BLaER1 treated with 17β-estradiol and CSF1 and Interleukin-3, amounts not matched to agents 10 nM and 100 nM (cell line): ENCODE data around the gene VPS16.
A peak's percentile ranks its signal among the peaks of the same experiment; 100 is the strongest.

Experiments
- H3K27ac ChIP-seq, 11 experiments: shearing (Covaris generic); formaldehyde crosslinking; 2 replicates each; pipeline ENCODE4 v1.8.1; 2022
- H3K27me3 ChIP-seq, 11 experiments: shearing (Covaris generic); formaldehyde crosslinking; 2 replicates each; pipeline ENCODE4 v1.8.1; 2022
- H3K36me3 ChIP-seq, 11 experiments: shearing (Covaris generic); formaldehyde crosslinking; 2 replicates each; pipeline ENCODE4 v1.8.1; 2022
- H3K4me1 ChIP-seq, 10 experiments: shearing (Covaris generic); formaldehyde crosslinking; 2 replicates each; pipeline ENCODE4 v1.8.1; 2022
- H3K4me2 ChIP-seq, 11 experiments: shearing (Covaris generic); formaldehyde crosslinking; 2 replicates each; pipeline ENCODE4 v1.8.1; 2022
- H3K4me3 ChIP-seq, 10 experiments: shearing (Covaris generic); formaldehyde crosslinking; 2 replicates each; pipeline ENCODE4 v1.8.1; 2022
- H3K9ac ChIP-seq, 11 experiments: shearing (Covaris generic); formaldehyde crosslinking; 2 replicates each; pipeline ENCODE4 v1.8.1; 2022
- H3K9me3 ChIP-seq, 11 experiments: shearing (Covaris generic); formaldehyde crosslinking; replicated peaks in 1 of 11; 2 replicates each; pipeline ENCODE4 v1.8.1; 2022
- H4K20me1 ChIP-seq, 11 experiments: shearing (Covaris generic); formaldehyde crosslinking; 2 replicates each; pipeline ENCODE4 v1.8.1; 2022
- Cebpa-rat ChIP-seq, 11 experiments: shearing (Covaris generic); IDR thresholded peaks; 2 replicates each; pipeline ENCODE4 v1.8.1; 2022

The VPS16 gene

GRCh38 chr20:2840138-2840966, at the start of gene VPS16, which contains the start of gene PCED1A:
TSS of gene VPS16 (plus strand) at chr20:2840745. CDS start at chr20:2840775, 30 bp downstream.
TSS of gene PCED1A (minus strand) at chr20:2840655. CDS start at chr20:2839912, 743 bp downstream.
- peak within 1 kb of the TSS; percentile 86 to 98 (median 94) for H3K27ac ChIP-seq
- H3K27me3 ChIP-seq, result no peaks in the 10 kb centered on the region

DNA sequence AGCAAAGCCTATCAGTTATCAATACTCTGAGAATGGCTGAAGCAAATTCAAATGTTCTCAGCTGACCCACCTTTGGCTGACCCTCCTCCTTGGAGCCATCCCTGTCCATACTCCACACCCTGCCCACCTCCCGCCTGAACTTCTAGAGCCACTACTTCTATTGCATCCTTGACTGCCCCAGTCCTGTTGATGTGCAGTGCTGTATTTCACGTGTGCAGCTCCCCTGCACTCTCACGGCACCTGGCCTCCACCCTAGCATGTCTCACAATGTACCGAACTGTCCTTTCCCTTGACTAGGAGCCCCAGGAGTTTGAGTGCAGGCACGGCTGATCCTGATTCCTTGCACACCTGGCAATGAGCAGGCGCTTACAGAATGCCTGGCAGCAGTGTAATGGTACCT, 47.1 kb upstream of the VPS16 start:
- peaks cover 0 to 62% (median 48%) of the 10 kb centered on the region in 11 experiments; a peak in 18 of 22 replicates for H4K20me1 ChIP-seq
- no peak for TF ChIP-seq Cebpa-rat (IDR thresholded peaks at IDR 0.05)

More at GRCh38 chr20:2840138-2840966, at the start of gene VPS16, which contains the start of gene PCED1A:
- Histone ChIP-seq H3K36me3 (peaks cover 0 to 13% (median 0%) of the 10 kb centered on the region in 11 experiments; a peak in 5 of 22 replicates), H3K4me1 (peaks cover 39 to 48% (median 42%) of the 10 kb centered on the region in 10 experiments), H3K9ac (peak within 1 kb of the TSS; percentile 76 to 93 (median 88)), H3K4me3 (peak within 1 kb of the TSS; percentile 70 to 89 (median 80)), H3K9me3 (no peaks in the 10 kb centered on the region), H3K4me2 (peak within 1 kb of the TSS; percentile 86 to 95 (median 91)), H4K20me1 (peaks cover 0 to 9% (median 0%) of the 10 kb centered on the region in 11 experiments; a peak in 4 of 22 replicates)
- TF ChIP-seq Cebpa-rat (IDR thresholded peaks at IDR 0.05), result no peak

DNA sequence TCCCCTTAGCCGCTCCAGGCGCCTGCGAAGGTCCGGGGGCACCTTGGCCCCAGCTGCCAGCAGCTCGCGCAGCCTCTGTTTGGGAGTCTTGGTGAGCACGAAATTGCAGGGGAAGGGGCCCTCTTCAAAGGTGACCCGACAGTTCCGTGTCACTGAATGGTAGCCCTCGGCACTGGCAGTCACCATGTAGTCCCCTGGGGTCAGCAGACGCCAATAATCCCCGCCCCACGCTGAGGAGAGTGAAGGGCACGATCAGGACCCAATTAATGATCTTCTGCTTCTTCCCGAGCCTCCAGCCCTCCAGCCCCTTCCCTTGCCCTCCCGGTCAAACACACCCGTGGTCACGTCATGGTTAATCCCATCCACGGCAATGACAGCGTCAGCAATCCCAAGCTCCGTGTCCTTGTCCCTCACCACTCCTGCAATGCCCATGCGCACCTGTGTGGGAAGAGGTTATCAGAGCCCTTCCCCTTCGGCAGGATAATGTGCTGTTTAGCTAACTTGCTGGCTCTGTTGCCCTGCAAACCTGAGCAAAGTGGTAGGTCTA, 46.3 kb upstream of the VPS16 start:
- H3K27me3 ChIP-seq, result no peaks in the 10 kb centered on the region
- H3K9ac ChIP-seq, result no peak overlapping the region
- H3K4me3 ChIP-seq, result no peak overlapping the region
- H3K27ac ChIP-seq, result no peak overlapping the region
- H3K4me1 ChIP-seq, result peaks cover 22 to 45% (median 33%) of the 10 kb centered on the region in 10 experiments
- H4K20me1 ChIP-seq, result peaks cover 0 to 65% (median 49%) of the 10 kb centered on the region in 11 experiments; a peak in 18 of 22 replicates
- no peak for TF ChIP-seq Cebpa-rat (IDR thresholded peaks at IDR 0.05)
- H3K36me3 ChIP-seq, result peaks cover 10 to 84% (median 65%) of the 10 kb centered on the region in 11 experiments; a peak in 21 of 22 replicates
- no peaks in the 10 kb centered on the region for H3K9me3 ChIP-seq
- H3K4me2 ChIP-seq, result no peak overlapping the region

More for the DNA sequence above, 47.1 kb upstream of the VPS16 start:
- no peak overlapping the region for H3K27ac ChIP-seq
- no peak overlapping the region for H3K9ac ChIP-seq
- H3K36me3 ChIP-seq, result peaks cover 10 to 82% (median 62%) of the 10 kb centered on the region in 11 experiments; a peak in 21 of 22 replicates
- H3K4me1 ChIP-seq, result peaks cover 14 to 37% (median 25%) of the 10 kb centered on the region in 10 experiments
- H3K4me3 ChIP-seq, result no peak overlapping the region
- no peaks in the 10 kb centered on the region for H3K9me3 ChIP-seq
- no peaks in the 10 kb centered on the region for H3K27me3 ChIP-seq
- H3K4me2 ChIP-seq, result no peak overlapping the region

DNA sequence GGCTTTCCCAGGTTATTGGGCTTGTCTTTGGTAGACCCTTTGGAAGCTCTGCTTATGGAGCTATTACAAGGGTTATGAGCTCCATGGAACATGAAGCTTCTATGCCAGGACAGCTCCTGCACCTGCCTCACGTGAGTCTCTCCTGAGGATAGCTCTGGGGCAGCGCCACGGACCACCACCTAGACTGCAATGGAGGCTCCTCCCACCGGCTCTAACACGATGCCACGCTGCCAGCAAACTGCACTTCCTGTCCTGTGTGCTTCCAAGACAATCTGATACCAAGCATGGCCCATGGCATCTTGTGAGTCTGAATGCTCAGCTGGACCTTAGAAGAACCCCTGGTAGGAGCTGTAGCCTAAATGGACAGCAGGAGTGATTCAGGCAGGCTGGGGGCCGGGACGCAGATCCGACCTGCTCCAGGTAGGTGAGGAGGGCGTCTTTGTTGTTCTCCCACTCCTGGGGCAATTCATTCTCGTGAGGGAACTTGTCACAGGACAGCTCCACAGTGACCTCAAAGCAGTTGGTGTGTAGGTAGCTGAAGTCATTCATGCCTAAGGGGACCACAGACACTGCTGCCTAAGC, 45.6 kb upstream of the VPS16 start:
- Histone ChIP-seq H3K27me3 (no peaks in the 10 kb centered on the region), H4K20me1 (peaks cover 0 to 65% (median 49%) of the 10 kb centered on the region in 11 experiments; a peak in 18 of 22 replicates), H3K4me2 (peak overlapping the region in 1 of 11 experiments; percentile 37; a peak in 2 of 22 replicates), H3K4me3 (no peak overlapping the region), H3K4me1 (peaks cover 23 to 51% (median 34%) of the 10 kb centered on the region in 10 experiments), H3K9me3 (no peaks in the 10 kb centered on the region), H3K27ac (no peak overlapping the region), H3K36me3 (peaks cover 10 to 78% (median 62%) of the 10 kb centered on the region in 11 experiments; a peak in 21 of 22 replicates), H3K9ac (no peak overlapping the region)
- no peak for TF ChIP-seq Cebpa-rat (IDR thresholded peaks at IDR 0.05)

- H3K4me3 ChIP-seq, result no peak overlapping the region
- H3K4me1 ChIP-seq, result peaks cover 23 to 53% (median 35%) of the 10 kb centered on the region in 10 experiments
- H3K9me3 ChIP-seq, result no peaks in the 10 kb centered on the region
- peak overlapping the region in 2 of 11 experiments; percentile 30 to 37; a peak in 3 of 22 replicates for H3K4me2 ChIP-seq
- no peak overlapping the region for H3K9ac ChIP-seq
- peaks cover 0 to 65% (median 49%) of the 10 kb centered on the region in 11 experiments; a peak in 18 of 22 replicates for H4K20me1 ChIP-seq
- no peaks in the 10 kb centered on the region for H3K27me3 ChIP-seq
- TF ChIP-seq Cebpa-rat (IDR thresholded peaks at IDR 0.05), result no peak
- peaks cover 10 to 78% (median 62%) of the 10 kb centered on the region in 11 experiments; a peak in 21 of 22 replicates for H3K36me3 ChIP-seq
- no peak overlapping the region for H3K27ac ChIP-seq
Observed at GRCh38 chr20:2795451-2795850, 45.1 kb upstream of the VPS16 start.

DNA sequence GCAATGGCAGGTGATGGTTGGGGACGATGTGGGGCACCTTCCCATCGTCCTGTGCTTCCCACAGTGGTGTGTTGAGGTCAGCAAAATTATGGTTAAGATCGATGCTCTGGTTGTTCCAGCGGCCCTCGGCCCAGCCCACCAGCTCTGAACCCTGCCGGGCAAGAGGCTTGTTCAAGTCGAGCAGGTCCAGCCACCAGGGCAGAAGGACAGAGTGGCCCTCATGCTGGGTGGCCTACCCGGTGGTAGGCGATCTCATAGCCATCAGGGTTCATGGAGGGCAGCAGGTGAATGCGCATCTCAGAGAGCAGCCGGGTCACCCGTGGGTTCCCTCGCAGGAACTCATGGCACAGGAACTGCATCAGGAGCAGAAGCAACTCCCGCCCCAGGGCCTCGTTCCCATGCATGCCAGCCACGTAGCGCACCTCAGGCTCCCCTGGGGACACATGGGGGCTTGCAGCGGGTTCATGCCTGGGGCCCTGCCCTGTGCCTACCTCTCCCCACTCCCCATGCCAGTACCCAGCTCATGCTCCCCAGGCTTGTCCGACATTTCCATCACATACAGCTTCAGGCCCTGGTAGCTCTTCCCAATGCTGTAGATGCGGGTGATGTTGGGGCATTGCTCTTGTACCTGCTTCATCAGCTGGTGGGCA, 44.4 kb upstream of the VPS16 start:
- peaks cover 25 to 58% (median 39%) of the 10 kb centered on the region in 10 experiments for H3K4me1 ChIP-seq
- no peak for TF ChIP-seq Cebpa-rat (IDR thresholded peaks at IDR 0.05)
- peak overlapping the region in 1 of 11 experiments; percentile 99; a peak in 1 of 22 replicates for H3K9ac ChIP-seq
- no peak overlapping the region for H3K4me3 ChIP-seq
- H3K4me2 ChIP-seq, result peak overlapping the region in 2 of 11 experiments; percentile 30 to 37; a peak in 3 of 22 replicates
- no peaks in the 10 kb centered on the region for H3K9me3 ChIP-seq
- H3K27me3 ChIP-seq, result no peaks in the 10 kb centered on the region
- peaks cover 10 to 75% (median 62%) of the 10 kb centered on the region in 11 experiments; a peak in 21 of 22 replicates for H3K36me3 ChIP-seq
- H4K20me1 ChIP-seq, result peaks cover 0 to 65% (median 49%) of the 10 kb centered on the region in 11 experiments; a peak in 18 of 22 replicates
- 0 out of 22 replicates have a peak overlapping the region, but pooled peaks of 1 of the 11 experiments have one; percentile 99 for H3K27ac ChIP-seq

- Histone ChIP-seq H3K27ac (peak overlapping the region in 9 of 11 experiments; percentile 87 to 100 (median 97); a peak in 17 of 22 replicates), H3K9me3 (no peaks in the 10 kb centered on the region), H3K4me3 (peak overlapping the region in 8 of 10 experiments; percentile 81 to 94 (median 90); a peak in 13 of 20 replicates), H3K4me1 (peaks cover 34 to 67% (median 47%) of the 10 kb centered on the region in 10 experiments), H3K9ac (peak overlapping the region in 9 of 11 experiments; percentile 89 to 99 (median 98); a peak in 13 of 22 replicates), H4K20me1 (peaks cover 0 to 64% (median 49%) of the 10 kb centered on the region in 11 experiments; a peak in 18 of 22 replicates), H3K27me3 (no peaks in the 10 kb centered on the region), H3K36me3 (peaks cover 10 to 65% (median 62%) of the 10 kb centered on the region in 11 experiments; a peak in 21 of 22 replicates), H3K4me2 (peak overlapping the region; percentile 89 to 99 (median 92))
- no peak for TF ChIP-seq Cebpa-rat (IDR thresholded peaks at IDR 0.05)
Observed at GRCh38 chr20:2797136-2797983, 43.2 kb upstream of the VPS16 start.
